Hepatocyte (in vitro differentiated cells): ENCODE measurements around the gene QPRT.

Source experiments
- EZH2 ChIP-seq: fragments of 200-600 bp; sonication (generic); IDR thresholded peaks from 2 replicates; pipeline ENCODE4 v1.6.1; 2016; ENCODE audit warnings: antibody characterized with exemption, mild to moderate bottlenecking, borderline replicate concordance
- EZH2phosphoT487 ChIP-seq: fragments of 200-600 bp; sonication (generic); IDR thresholded peaks from one replicate; pipeline ENCODE4 v1.6.1; 2018; ENCODE audit warnings: antibody characterized with exemption, mild to moderate bottlenecking, low read depth, moderate library complexity; ENCODE audit not compliant: unreplicated experiment, severe bottlenecking
- TF ChIP-seq, protein P1 (sequence below): fragments of 200-600 bp; sonication (generic); IDR thresholded peaks from 2 replicates; pipeline ENCODE4 v1.5.1; 2016; ENCODE audit warnings: antibody characterized with exemption, mild to moderate bottlenecking; ENCODE audit not compliant: poor library complexity

GRCh38 chr16:29698042-29698441 is 19.1 kb downstream of the QPRT start:
- TF ChIP-seq, protein P1, sequence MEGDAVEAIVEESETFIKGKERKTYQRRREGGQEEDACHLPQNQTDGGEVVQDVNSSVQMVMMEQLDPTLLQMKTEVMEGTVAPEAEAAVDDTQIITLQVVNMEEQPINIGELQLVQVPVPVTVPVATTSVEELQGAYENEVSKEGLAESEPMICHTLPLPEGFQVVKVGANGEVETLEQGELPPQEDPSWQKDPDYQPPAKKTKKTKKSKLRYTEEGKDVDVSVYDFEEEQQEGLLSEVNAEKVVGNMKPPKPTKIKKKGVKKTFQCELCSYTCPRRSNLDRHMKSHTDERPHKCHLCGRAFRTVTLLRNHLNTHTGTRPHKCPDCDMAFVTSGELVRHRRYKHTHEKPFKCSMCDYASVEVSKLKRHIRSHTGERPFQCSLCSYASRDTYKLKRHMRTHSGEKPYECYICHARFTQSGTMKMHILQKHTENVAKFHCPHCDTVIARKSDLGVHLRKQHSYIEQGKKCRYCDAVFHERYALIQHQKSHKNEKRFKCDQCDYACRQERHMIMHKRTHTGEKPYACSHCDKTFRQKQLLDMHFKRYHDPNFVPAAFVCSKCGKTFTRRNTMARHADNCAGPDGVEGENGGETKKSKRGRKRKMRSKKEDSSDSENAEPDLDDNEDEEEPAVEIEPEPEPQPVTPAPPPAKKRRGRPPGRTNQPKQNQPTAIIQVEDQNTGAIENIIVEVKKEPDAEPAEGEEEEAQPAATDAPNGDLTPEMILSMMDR, result no peak
- TF ChIP-seq EZH2, result no peak
- no peak for TF ChIP-seq EZH2phosphoT487
